Pancreas (tissue), 10 donors: ENCODE data around the gene MYOM3. TPM values are rescaled to one million over a fixed set of nuclear protein-coding genes. Genes with fewer than 3 reads are reported as not detected.

Experiments
- ATAC-seq, 4 donors: fragments of 200-7000 bp; cut with Tn5 transposase; one replicate each; pipeline versions ENCODE4 v1.8.0 to v1.9.1; 2020; ENCODE audit warnings: mild to moderate bottlenecking in 4 of 4, moderate library complexity in 4 of 4
- DNase-seq, 6 donors: peaks; one replicate each; pipeline ENCODE4 v3.0.0-alpha.2; 2020
- FAIRE-seq: peaks from 2 replicates; lab custom pipeline; 2012; peaks lifted over from hg19 to GRCh38; lab: Jason Lieb, UNC
- H3K27ac ChIP-seq, 4 donors: fragments of 200-600 bp; sonication (generic); 1 replicate in 3 of 4; 2 replicates in 1 of 4; pipeline versions ENCODE4 v1.5.0 to v1.8.0; 2020
- H3K27me3 ChIP-seq, 4 donors: fragments of 200-600 bp; one replicate each; pipeline ENCODE4 v1.8.0; 2021
- H3K36me3 ChIP-seq, 3 donors: fragments of 200-600 bp; sonication (generic) in 1 of 3; one replicate each; pipeline versions ENCODE4 v1.5.0 to v1.8.0; 2020 to 2021
- H3K4me1 ChIP-seq, 3 donors: fragments of 200-600 bp; one replicate each; pipeline ENCODE4 v1.8.0; 2021
- H3K4me3 ChIP-seq, 4 donors: fragments of 200-600 bp; sonication (generic) in 2 of 4; one replicate each; pipeline versions ENCODE4 v1.5.0 to v1.8.0; 2020 to 2021
- H3K9me3 ChIP-seq, 4 donors: fragments of 200-600 bp; one replicate each; pipeline ENCODE4 v1.8.0; 2021
- CTCF ChIP-seq, 4 donors: fragments of 200-600 bp; sonication (generic) in 3 of 4; IDR thresholded peaks; one replicate each; pipeline versions ENCODE4 v1.5.0 to v1.8.0; 2021; ENCODE audit warnings: antibody characterized with exemption in 4 of 4
- WGBS, 2 donors: extraction: QIAGEN DNeasy Blood & Tissue Kit; methylation state at CpG; one replicate each; pipeline ENCODE4 v1.1.7; 2013; 5-methylcytosine and 5-hydroxymethylcytosine counted together
- intact Hi-C, 3 donors: fragments of 100-400 bp; cut with DNase I; formaldehyde crosslinking; loops; one replicate each; pipeline versions ENCODE4 v1.11.1 to v1.14.2; 2022
- polyA plus RNA-seq, 2 donors: library from polyadenylated mRNA; stranded (reverse); fragments of 200-250 nt; gene quantifications; one replicate each; pipeline ENCODE4 v1.2.3, GENCODE V29; 2013
- total RNA-seq, 6 donors: library from RNA; stranded (reverse); fragmentation: NEBNext Ultra II Directional in 4 of 6; extraction: Animal tissue kit (Norgen Biotek cat#: 25700) in 4 of 6; gene quantifications; one replicate each; pipeline versions ENCODE4 v1.2.1 to v1.2.4, GENCODE V29; 2021 to 2023
- donor health status: healthy with polysubstance abuse.
- donor health status: DM: no; HTN: no; CAD: no; lungs with moderate emphysema.
- donor health status: DM: no; HTN: no; CAD: no.
- donor health status: control.
- donor health status: control.
- donor health status: Bipolar disorder and iron deficiency.
- donor health status: DM: yes; HTN: yes; CAD: no.
- donor health status: DM: no; HTN: no; CAD: no.
- donor health status: DM: no; HTN: no; CAD: no.
- donor health status: DM: yes; HTN: yes; CAD: no.

Gene MYOM3
- total and polyA plus RNA-seq, 8 donors = 0.38 to 1.7 (median 0.79) TPM

- FAIRE-seq (no peak), ATAC-seq (no peak), DNase-seq (no peak)
- Histone ChIP-seq H3K9me3 (no peaks in the 10 kb centered on the region), H3K27ac (no peak overlapping the region), H3K4me3 (no peak overlapping the region), H3K36me3 (peaks cover 0 to 22% (median 0%) of the 10 kb centered on the region in 3 donors), H3K4me1 (peaks cover 9 to 12% (median 9%) of the 10 kb centered on the region in 3 donors), H3K27me3 (no peaks in the 10 kb centered on the region)
- WGBS, 2 donors = 88 to 95% methylated on average over 18 of the region's 18 CpGs
- intact Hi-C loops = no loop called here
- no peak for TF ChIP-seq CTCF (IDR thresholded peaks at IDR 0.05)
Measured at GRCh38 chr1:24156542-24157260, 44.8 kb upstream of the MYOM3 start.

GRCh38 chr1:24155011-24155782 lies 43.3 kb upstream of the MYOM3 start:
- H3K36me3 ChIP-seq = peaks cover 0 to 13% (median 0%) of the 10 kb centered on the region in 3 donors
- H3K4me3 ChIP-seq = no peak overlapping the region
- intact Hi-C loops = no loop called here
- peak overlapping the region in 2 of 4 donors; percentile 17 to 28 for H3K27ac ChIP-seq
- H3K9me3 ChIP-seq = no peaks in the 10 kb centered on the region
- no peak for FAIRE-seq
- WGBS, 2 donors = 19 to 22% methylated on average over 11 of the region's 11 CpGs
- peak; percentile 78 to 89 (median 82) for DNase-seq
- ATAC-seq = peak; percentile 65 to 80 (median 78)
- TF ChIP-seq CTCF (IDR thresholded peaks at IDR 0.05) = peak in 3 of 4 donors; percentile 9 to 16 (median 11)
- H3K27me3 ChIP-seq = no peaks in the 10 kb centered on the region
- peaks cover 10 to 16% (median 12%) of the 10 kb centered on the region in 3 donors for H3K4me1 ChIP-seq

GRCh38 chr1:24154215-24154614 lies 42.3 kb upstream of the MYOM3 start:
- intact Hi-C loops = no loop called here
- Histone ChIP-seq H3K9me3 (no peaks in the 10 kb centered on the region), H3K36me3 (peaks cover 0 to 11% (median 0%) of the 10 kb centered on the region in 3 donors), H3K27me3 (no peaks in the 10 kb centered on the region), H3K27ac (no peak overlapping the region), H3K4me1 (peaks cover 12 to 20% (median 12%) of the 10 kb centered on the region in 3 donors), H3K4me3 (no peak overlapping the region)
- 80% methylated on average over 8 of the region's 8 CpGs for WGBS, 2 donors
- no peak for ATAC-seq
- TF ChIP-seq CTCF (IDR thresholded peaks at IDR 0.05) = no peak
- no peak for DNase-seq
- no peak for FAIRE-seq

GRCh38 chr1:24152631-24153494 lies 40.9 kb upstream of the MYOM3 start:
- whole genome bisulfite sequencing, 2 donors = 86 to 87% methylated on average over 10 of the region's 10 CpGs
- intact Hi-C loops = no loop called here
- H3K4me3 ChIP-seq = no peak overlapping the region
- H3K4me1 ChIP-seq = peaks cover 12 to 20% (median 12%) of the 10 kb centered on the region in 3 donors
- H3K36me3 ChIP-seq = peaks cover 0 to 11% (median 0%) of the 10 kb centered on the region in 3 donors
- DNase-seq (no peak), FAIRE-seq (no peak), ATAC-seq (no peak)
- no peak overlapping the region for H3K27ac ChIP-seq
- TF ChIP-seq CTCF (IDR thresholded peaks at IDR 0.05) = no peak
- H3K9me3 ChIP-seq = no peaks in the 10 kb centered on the region
- H3K27me3 ChIP-seq = no peaks in the 10 kb centered on the region
